Bronchial epithelial cell (primary cell): ENCODE results near the gene SLIT3. TPM values are rescaled to one million over a fixed set of nuclear protein-coding genes. Genes with fewer than 3 reads are reported as not detected.
"Not testable (repeated sequence)": the region's sequence is repeated elsewhere in the genome, so short reads cannot be mapped to it uniquely, and the experiment has no call there.

Source experiments
- DNase-seq: peaks from one replicate; pipeline ENCODE4 v3.0.0-alpha.2; 2010; ENCODE audit warnings: low read depth
- FAIRE-seq: peaks from 2 replicates; lab custom pipeline; 2011; peaks lifted over from hg19 to GRCh38; lab: Jason Lieb, UNC
- H3K27me3 ChIP-seq: 2 replicates; pipeline ENCODE4 v1.5.1; 2011; ENCODE audit warnings: low read length; ENCODE audit not compliant: control insufficient read depth, insufficient read depth
- H3K36me3 ChIP-seq: 2 replicates; pipeline ENCODE4 v1.5.1; 2011; ENCODE audit warnings: low read length; ENCODE audit not compliant: control insufficient read depth, insufficient read depth
- H3K4me3 ChIP-seq: 2 replicates; pipeline ENCODE4 v1.5.1; 2011; ENCODE audit warnings: mild to moderate bottlenecking, low read depth, low read length, control low read depth
- total RNA-seq: library from RNA; depleted of rRNA; stranded (reverse); fragments of >200 nt; gene quantifications from 2 replicates; pipeline ENCODE4 v1.2.1, GENCODE V29; 2014
- TF ChIP-seq, protein P1 (sequence below): IDR thresholded peaks from 2 replicates; pipeline ENCODE4 v1.5.1; 2011; ENCODE audit warnings: mild to moderate bottlenecking, moderate library complexity, low read length, control low read depth, inconsistent platforms; ENCODE audit not compliant: insufficient read depth, severe bottlenecking

SLIT3 gene
- total RNA-seq, 1 donor from 2014 or later: 0.79 TPM

- Histone ChIP-seq H3K27me3 (no peaks in the 10 kb centered on the region), H3K4me3 (no peak overlapping the region), H3K36me3 (no peaks in the 10 kb centered on the region)
- FAIRE-seq (no peak), DNase-seq (no peak)
- TF ChIP-seq, protein P1, sequence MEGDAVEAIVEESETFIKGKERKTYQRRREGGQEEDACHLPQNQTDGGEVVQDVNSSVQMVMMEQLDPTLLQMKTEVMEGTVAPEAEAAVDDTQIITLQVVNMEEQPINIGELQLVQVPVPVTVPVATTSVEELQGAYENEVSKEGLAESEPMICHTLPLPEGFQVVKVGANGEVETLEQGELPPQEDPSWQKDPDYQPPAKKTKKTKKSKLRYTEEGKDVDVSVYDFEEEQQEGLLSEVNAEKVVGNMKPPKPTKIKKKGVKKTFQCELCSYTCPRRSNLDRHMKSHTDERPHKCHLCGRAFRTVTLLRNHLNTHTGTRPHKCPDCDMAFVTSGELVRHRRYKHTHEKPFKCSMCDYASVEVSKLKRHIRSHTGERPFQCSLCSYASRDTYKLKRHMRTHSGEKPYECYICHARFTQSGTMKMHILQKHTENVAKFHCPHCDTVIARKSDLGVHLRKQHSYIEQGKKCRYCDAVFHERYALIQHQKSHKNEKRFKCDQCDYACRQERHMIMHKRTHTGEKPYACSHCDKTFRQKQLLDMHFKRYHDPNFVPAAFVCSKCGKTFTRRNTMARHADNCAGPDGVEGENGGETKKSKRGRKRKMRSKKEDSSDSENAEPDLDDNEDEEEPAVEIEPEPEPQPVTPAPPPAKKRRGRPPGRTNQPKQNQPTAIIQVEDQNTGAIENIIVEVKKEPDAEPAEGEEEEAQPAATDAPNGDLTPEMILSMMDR: no peak
Measured at GRCh38 chr5:168645195-168645594, 655.7 kb downstream of the SLIT3 start.

DNA sequence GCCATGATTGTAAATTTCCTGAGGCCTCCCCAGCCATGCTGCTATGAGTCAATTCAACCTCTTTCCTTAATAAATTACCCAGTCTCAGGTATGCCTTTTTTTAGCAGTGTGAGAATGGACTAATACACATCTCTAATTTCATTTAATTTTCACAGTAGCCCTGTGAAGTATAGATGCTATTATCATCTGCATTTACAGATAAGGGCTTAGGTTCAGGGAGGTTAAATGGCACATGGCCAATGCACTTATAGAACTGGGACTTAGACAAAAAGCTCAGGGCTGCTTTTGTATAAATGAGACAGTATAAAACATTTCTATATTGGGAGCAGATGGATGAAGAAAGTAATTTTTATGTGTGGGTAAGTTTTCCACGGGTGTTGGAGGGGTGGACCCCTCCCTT, 658.9 kb downstream of the SLIT3 start:
- Histone ChIP-seq H3K4me3 (no peak overlapping the region), H3K27me3 (no peaks in the 10 kb centered on the region), H3K36me3 (no peaks in the 10 kb centered on the region)
- TF ChIP-seq, protein P1: no peak
- no peak for FAIRE-seq
- DNase-seq: no peak

- not testable (repeated sequence) for FAIRE-seq, H3K27me3 ChIP-seq, H3K36me3 ChIP-seq, H3K4me3 ChIP-seq, DNase-seq
Measured at GRCh38 chr5:168638846-168639245, 662.1 kb downstream of the SLIT3 start.

GRCh38 chr5:168637793-168638192, 663.1 kb downstream of the SLIT3 start:
- Histone ChIP-seq H3K36me3 (no peaks in the 10 kb centered on the region), H3K4me3 (no peak overlapping the region), H3K27me3 (no peaks in the 10 kb centered on the region)
- DNase-seq (no peak), FAIRE-seq (no peak)
- TF ChIP-seq, protein P1: no peak

DNA sequence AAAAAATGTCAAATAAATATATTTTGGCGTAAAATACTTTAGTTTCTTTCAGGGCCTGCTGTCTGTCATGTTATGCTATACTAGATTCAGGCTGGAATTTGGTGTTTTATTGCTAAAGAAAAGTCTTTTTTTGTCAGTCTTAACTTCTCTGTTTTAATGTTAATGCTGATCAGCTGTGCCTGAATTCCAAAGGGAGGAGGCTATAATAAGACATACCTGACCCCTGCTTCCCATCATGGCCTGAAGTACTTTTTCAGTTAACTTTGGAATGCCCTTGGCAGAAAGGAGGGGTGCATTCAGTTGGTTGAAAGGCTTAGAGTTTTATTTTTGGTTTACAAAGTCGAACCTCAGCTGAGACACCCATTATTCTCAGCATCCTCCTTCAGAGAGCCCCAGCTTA, 663.7 kb downstream of the SLIT3 start:
- TF ChIP-seq, protein P1: no peak
- Histone ChIP-seq H3K27me3 (no peaks in the 10 kb centered on the region), H3K36me3 (no peaks in the 10 kb centered on the region), H3K4me3 (no peak overlapping the region)
- DNase-seq (no peak), FAIRE-seq (no peak)

GRCh38 chr5:168630958-168631357, 670.0 kb downstream of the SLIT3 start:
- H3K27me3 ChIP-seq, FAIRE-seq, H3K4me3 ChIP-seq, H3K36me3 ChIP-seq, DNase-seq: not testable (repeated sequence)

DNA sequence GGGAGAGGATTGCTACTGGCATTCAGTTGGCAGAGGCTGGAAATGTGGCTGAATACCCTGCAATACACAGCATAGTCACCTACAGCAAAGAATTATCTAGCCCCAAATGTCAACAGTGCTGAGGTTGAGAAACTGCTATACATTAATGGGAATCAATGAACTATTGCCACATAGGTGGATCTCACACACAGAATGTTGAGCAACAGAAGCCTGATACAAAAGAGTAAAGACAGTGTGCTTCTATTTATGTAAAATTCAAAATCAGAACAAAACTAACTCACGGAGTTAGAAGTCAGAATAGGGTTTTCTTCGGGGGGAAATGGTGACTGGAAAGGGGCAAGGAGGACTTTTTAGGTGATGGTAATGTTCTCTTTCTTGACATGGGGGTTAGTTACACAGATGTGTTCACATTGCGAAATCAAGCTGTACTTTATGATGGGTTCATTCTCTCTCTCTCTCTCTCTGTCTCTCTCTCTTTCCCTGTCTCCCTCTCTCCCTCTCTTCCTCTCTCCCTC, 676.0 kb downstream of the SLIT3 start:
- DNase-seq (peak; percentile 78), FAIRE-seq (no peak)
- H3K4me3 ChIP-seq: no peak overlapping the region
- H3K36me3 ChIP-seq: no peaks in the 10 kb centered on the region
- TF ChIP-seq, protein P1: no peak
- no peaks in the 10 kb centered on the region for H3K27me3 ChIP-seq
